HCT116 (cell line): ENCODE measurements around the gene COA3. TPM values are rescaled to one million over a fixed set of nuclear protein-coding genes. Genes with fewer than 3 reads are reported as not detected.

Experiments
- ATAC-seq: fragments of 200-7000 bp; cut with Tn5 transposase; 2 replicates; pipeline ENCODE4 v1.9.1; 2020; ENCODE audit warnings: mild to moderate bottlenecking, moderate library complexity
- BruUV-seq: library from RNA; stranded (reverse); fragments of 400-500 nt; replicated peaks from 2 replicates; lab custom pipeline; 2021; lab: Mats Ljungman, UMichigan
- CTCF ChIA-PET: fragments of 300-600 bp; sonication (Branson Sonifier 250); formaldehyde crosslinking; loops from one replicate; lab custom pipeline; 2021; ENCODE audit warnings: antibody characterized with exemption; lab: Charles Lee
- POLR2A ChIA-PET: fragments of 300-600, 350-600 bp; sonication (Branson Sonifier 250); formaldehyde crosslinking; loops from one replicate; lab custom pipeline; 2021; ENCODE audit warnings: antibody characterized with exemption; lab: Charles Lee
- RAD21 ChIA-PET, 2 experiments: fragments of 300-600 bp; sonication (Branson Sonifier 250); formaldehyde crosslinking; loops; one replicate each; lab custom pipeline; 2023; ENCODE audit warnings: low total read pairs in 2 of 2; ENCODE audit not compliant: uncharacterized antibody in 2 of 2, unreplicated experiment in 2 of 2, low non-redundant PET in 1 of 2; lab: Charles Lee
- DNase-seq: peaks from one replicate; pipeline ENCODE4 v3.0.0-alpha.2; 2010; ENCODE audit warnings: low read depth, low spot score
- H2AFZ ChIP-seq: fragments of 200-600 bp; shearing (Covaris generic), sonication (generic); 2 replicates; pipeline ENCODE4 v1.6.1; 2017; ENCODE audit warnings: low read depth, mixed run types, mixed read lengths, antibody characterized with exemption, low read length; ENCODE audit not compliant: poor library complexity, severe bottlenecking
- H3K27ac ChIP-seq: 2 replicates; pipeline ENCODE4 v1.5.1; 2012; ENCODE audit warnings: low read depth, low read length
- H3K27me3 ChIP-seq: fragments of 200-600 bp; sonication (generic); 2 replicates; pipeline ENCODE4 v1.6.1; 2016; ENCODE audit warnings: mixed run types, low read length, mixed read lengths; ENCODE audit not compliant: insufficient read depth
- H3K36me3 ChIP-seq, 2 experiments: fragments of 200-500 bp in 1 of 2; fragments of 200-600 bp in 1 of 2; sonication (Bioruptor generic) in 1 of 2; sonication (generic) in 1 of 2; 2 replicates each; pipeline versions ENCODE4 v1.5.1 to v1.6.1; 2014 to 2016; ENCODE audit warnings: low read length in 2 of 2, inconsistent platforms in 1 of 2, mixed read lengths in 1 of 2, mixed run types in 1 of 2; ENCODE audit not compliant: insufficient read depth in 2 of 2, control insufficient read depth in 1 of 2
- H3K4me1 ChIP-seq, 2 experiments: fragments of 200-600 bp in 1 of 2; sonication (generic) in 1 of 2; 2 replicates each; pipeline versions ENCODE4 v1.5.1 to v1.6.1; 2012 to 2017; ENCODE audit warnings: low read length in 2 of 2, inconsistent platforms in 1 of 2, mild to moderate bottlenecking in 1 of 2, mixed read lengths in 1 of 2, mixed run types in 1 of 2, moderate library complexity in 1 of 2; ENCODE audit not compliant: insufficient read depth in 2 of 2, control insufficient read depth in 1 of 2
- H3K4me2 ChIP-seq: fragments of 200-600 bp; sonication (generic); 2 replicates; pipeline ENCODE4 v1.6.1; 2017; ENCODE audit warnings: mixed run types, low read length, mixed read lengths
- H3K4me3 ChIP-seq, 2 experiments: fragments of 200-600 bp in 1 of 2; sonication (generic) in 1 of 2; replicated peaks in 1 of 2; 2 replicates each; pipeline ENCODE4 v1.5.1; 2011 to 2016; ENCODE audit warnings: low read length in 2 of 2, control low read depth in 1 of 2, low read depth in 1 of 2, mild to moderate bottlenecking in 1 of 2, mixed read lengths in 1 of 2, mixed run types in 1 of 2
- H3K79me2 ChIP-seq: fragments of 200-600 bp; sonication (generic); 2 replicates; pipeline ENCODE4 v1.6.1; 2017; ENCODE audit warnings: mild to moderate bottlenecking, mixed run types, low read length, moderate library complexity, mixed read lengths; ENCODE audit not compliant: insufficient read depth
- H3K9ac ChIP-seq: fragments of 200-600 bp; sonication (generic); 2 replicates; pipeline ENCODE4 v1.6.1; 2016; ENCODE audit warnings: low read length, mixed read lengths
- H3K9me2 ChIP-seq: fragments of 200-600 bp; sonication (generic), shearing (Covaris generic); 2 replicates; pipeline ENCODE4 v1.6.1; 2017; ENCODE audit warnings: mixed run types, mild to moderate bottlenecking, moderate library complexity; ENCODE audit not compliant: insufficient read depth
- H3K9me3 ChIP-seq, 2 experiments: fragments of 200-500 bp in 1 of 2; fragments of 200-600 bp in 1 of 2; sonication (Bioruptor generic) in 1 of 2; sonication (generic) in 1 of 2; 2 replicates each; pipeline ENCODE4 v1.6.1; 2014 to 2017; ENCODE audit warnings: low read length in 2 of 2, mixed read lengths in 2 of 2, inconsistent platforms in 1 of 2, low read depth in 1 of 2, mild to moderate bottlenecking in 1 of 2, mixed run types in 1 of 2, moderate library complexity in 1 of 2; ENCODE audit not compliant: control insufficient read depth in 1 of 2, insufficient read depth in 1 of 2
- H4K20me1 ChIP-seq: fragments of 200-600 bp; sonication (generic), shearing (Covaris generic); 2 replicates; pipeline ENCODE4 v1.6.1; 2017; ENCODE audit warnings: mixed run types, mild to moderate bottlenecking, moderate library complexity; ENCODE audit not compliant: insufficient read depth
- EZH2 ChIP-seq: fragments of 200-600 bp; sonication (generic); IDR thresholded peaks from 2 replicates; pipeline ENCODE4 v1.6.1; 2017; ENCODE audit warnings: antibody characterized with exemption, mixed run types
- EZH2phosphoT487 ChIP-seq: fragments of 200-600 bp; IDR thresholded peaks from 2 replicates; pipeline ENCODE4 v1.6.1; 2018; ENCODE audit warnings: antibody characterized with exemption, borderline replicate concordance
- FOSL1 ChIP-seq: IDR thresholded peaks from 2 replicates; pipeline ENCODE4 v1.6.1; 2012; ENCODE audit warnings: low read depth
- JUND ChIP-seq: IDR thresholded peaks from 2 replicates; pipeline ENCODE4 v1.6.1; 2012
- intact Hi-C: fragments of 100-400 bp; cut with micrococcal nuclease; formaldehyde crosslinking; loops from 2 replicates; pipeline ENCODE4 v1.10.0; 2022
- total RNA-seq: library from RNA; stranded (reverse); gene quantifications from one replicate; pipeline ENCODE4 v1.2.1, GENCODE V29; 2021; ENCODE audit not compliant: unreplicated experiment
- TF ChIP-seq, protein P1 (sequence below): IDR thresholded peaks from 2 replicates; pipeline ENCODE4 v1.6.1; 2011; ENCODE audit warnings: mild to moderate bottlenecking, low read length, moderate library complexity; ENCODE audit not compliant: insufficient replicate concordance; ENCODE audit errors: extremely low read depth
- TF ChIP-seq, protein P2 (sequence below): IDR thresholded peaks from 2 replicates; pipeline ENCODE4 v1.6.1; 2012
- TF ChIP-seq, protein P3 (sequence below): IDR thresholded peaks from 2 replicates; pipeline ENCODE4 v1.6.1; 2012; ENCODE audit warnings: low read depth

Gene COA3
- total RNA-seq, 1 experiment from 2014 or later = 37.1 TPM

DNA sequence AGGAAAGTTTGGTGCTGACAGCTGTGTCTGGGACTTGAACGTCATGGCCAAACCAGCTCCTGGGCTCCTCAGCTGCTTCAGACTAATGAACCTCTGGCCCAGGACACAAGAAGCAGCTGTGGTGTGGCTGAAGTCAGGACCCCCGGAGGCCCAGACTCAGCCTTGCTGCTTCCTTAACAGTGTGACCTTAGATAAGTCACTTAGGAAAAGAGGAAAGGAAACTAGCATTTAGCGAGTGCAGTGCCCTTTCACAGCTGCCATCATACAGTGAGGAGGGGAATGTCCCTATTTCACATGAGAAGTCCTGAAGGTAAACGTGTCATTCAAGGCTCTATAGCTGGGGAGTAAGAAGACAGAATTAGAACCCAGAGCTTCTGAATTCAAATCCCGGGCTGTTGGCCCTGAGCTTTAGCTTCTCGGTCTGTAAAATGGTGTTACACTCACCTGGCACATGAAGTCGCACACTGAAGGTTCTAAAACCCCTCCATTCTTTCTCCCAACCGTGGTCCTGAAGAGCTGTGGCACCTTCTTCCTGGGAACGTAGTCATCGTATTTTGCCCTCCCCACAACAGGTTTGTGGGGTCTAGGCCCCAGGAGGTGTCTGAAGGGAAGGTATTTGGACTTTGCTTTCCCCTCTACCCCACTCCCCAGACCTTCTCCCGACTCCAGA is 38.4 kb downstream of the COA3 start (continued):
- TF ChIP-seq, protein P1, sequence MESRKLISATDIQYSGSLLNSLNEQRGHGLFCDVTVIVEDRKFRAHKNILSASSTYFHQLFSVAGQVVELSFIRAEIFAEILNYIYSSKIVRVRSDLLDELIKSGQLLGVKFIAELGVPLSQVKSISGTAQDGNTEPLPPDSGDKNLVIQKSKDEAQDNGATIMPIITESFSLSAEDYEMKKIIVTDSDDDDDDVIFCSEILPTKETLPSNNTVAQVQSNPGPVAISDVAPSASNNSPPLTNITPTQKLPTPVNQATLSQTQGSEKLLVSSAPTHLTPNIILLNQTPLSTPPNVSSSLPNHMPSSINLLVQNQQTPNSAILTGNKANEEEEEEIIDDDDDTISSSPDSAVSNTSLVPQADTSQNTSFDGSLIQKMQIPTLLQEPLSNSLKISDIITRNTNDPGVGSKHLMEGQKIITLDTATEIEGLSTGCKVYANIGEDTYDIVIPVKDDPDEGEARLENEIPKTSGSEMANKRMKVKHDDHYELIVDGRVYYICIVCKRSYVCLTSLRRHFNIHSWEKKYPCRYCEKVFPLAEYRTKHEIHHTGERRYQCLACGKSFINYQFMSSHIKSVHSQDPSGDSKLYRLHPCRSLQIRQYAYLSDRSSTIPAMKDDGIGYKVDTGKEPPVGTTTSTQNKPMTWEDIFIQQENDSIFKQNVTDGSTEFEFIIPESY = no peak
- no peak for TF ChIP-seq FOSL1
- no peak for TF ChIP-seq JUND
- no peak for TF ChIP-seq EZH2

DNA sequence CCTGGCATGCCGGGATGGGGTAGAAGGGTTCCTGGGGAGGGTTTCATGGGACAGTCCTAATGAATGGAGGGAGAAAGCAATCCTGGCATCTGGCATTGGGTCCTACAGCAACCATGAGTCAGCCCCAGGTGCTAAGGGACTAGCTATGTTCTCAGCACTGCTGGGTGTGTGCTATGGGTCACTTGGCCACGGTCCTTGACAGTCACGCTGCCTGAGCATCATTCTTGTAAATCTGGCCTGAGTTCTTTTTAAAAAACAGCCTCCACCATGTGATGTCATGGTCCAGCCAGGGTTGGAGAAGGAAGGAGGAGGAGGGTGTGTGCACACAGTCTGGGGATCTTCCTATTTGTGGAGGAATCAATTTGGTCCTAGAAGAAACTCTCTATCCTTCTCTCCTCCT is 43.7 kb downstream of the COA3 start:
- H2AFZ ChIP-seq = no peak overlapping the region
- no peaks in the 10 kb centered on the region for H3K36me3 ChIP-seq
- no peaks in the 10 kb centered on the region for H3K27me3 ChIP-seq
- H3K9me3 ChIP-seq = no peaks in the 10 kb centered on the region
- no peaks in the 10 kb centered on the region for H3K79me2 ChIP-seq
- ATAC-seq = no peak
- H3K9me2 ChIP-seq = no peaks in the 10 kb centered on the region
- RAD21 ChIA-PET = no interaction called here
- intact Hi-C loops = no loop called here
- H3K4me2 ChIP-seq = no peak overlapping the region
- POLR2A ChIA-PET = no interaction called here
- no peak overlapping the region for H3K27ac ChIP-seq
- BruUV-seq = no TSS peak
- CTCF ChIA-PET = interaction anchor here (1.7 kb wide), 1 partner anchor 9 kb away, joined by 16 read pairs; no protein-coding TSS in a partner anchor
- TF ChIP-seq, protein P1 = no peak
- TF ChIP-seq, protein P2, sequence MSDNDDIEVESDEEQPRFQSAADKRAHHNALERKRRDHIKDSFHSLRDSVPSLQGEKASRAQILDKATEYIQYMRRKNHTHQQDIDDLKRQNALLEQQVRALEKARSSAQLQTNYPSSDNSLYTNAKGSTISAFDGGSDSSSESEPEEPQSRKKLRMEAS = no peak
- TF ChIP-seq EZH2phosphoT487 = no peak
- TF ChIP-seq EZH2 = no peak
- TF ChIP-seq, protein P3, sequence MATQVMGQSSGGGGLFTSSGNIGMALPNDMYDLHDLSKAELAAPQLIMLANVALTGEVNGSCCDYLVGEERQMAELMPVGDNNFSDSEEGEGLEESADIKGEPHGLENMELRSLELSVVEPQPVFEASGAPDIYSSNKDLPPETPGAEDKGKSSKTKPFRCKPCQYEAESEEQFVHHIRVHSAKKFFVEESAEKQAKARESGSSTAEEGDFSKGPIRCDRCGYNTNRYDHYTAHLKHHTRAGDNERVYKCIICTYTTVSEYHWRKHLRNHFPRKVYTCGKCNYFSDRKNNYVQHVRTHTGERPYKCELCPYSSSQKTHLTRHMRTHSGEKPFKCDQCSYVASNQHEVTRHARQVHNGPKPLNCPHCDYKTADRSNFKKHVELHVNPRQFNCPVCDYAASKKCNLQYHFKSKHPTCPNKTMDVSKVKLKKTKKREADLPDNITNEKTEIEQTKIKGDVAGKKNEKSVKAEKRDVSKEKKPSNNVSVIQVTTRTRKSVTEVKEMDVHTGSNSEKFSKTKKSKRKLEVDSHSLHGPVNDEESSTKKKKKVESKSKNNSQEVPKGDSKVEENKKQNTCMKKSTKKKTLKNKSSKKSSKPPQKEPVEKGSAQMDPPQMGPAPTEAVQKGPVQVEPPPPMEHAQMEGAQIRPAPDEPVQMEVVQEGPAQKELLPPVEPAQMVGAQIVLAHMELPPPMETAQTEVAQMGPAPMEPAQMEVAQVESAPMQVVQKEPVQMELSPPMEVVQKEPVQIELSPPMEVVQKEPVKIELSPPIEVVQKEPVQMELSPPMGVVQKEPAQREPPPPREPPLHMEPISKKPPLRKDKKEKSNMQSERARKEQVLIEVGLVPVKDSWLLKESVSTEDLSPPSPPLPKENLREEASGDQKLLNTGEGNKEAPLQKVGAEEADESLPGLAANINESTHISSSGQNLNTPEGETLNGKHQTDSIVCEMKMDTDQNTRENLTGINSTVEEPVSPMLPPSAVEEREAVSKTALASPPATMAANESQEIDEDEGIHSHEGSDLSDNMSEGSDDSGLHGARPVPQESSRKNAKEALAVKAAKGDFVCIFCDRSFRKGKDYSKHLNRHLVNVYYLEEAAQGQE = no peak
- H3K9ac ChIP-seq = no peak overlapping the region
- no peak overlapping the region for H3K4me3 ChIP-seq
- no peak for DNase-seq
- H3K4me1 ChIP-seq = no peaks in the 10 kb centered on the region
- H4K20me1 ChIP-seq = no peaks in the 10 kb centered on the region
